Natural killer cell (primary cell): ENCODE data around the gene ZCRB1. TPM values are rescaled to one million over a fixed set of nuclear protein-coding genes. Genes with fewer than 3 reads are reported as not detected.
A peak's percentile ranks its signal among the peaks of the same experiment; 100 is the strongest.

Source experiments
- ATAC-seq, 3 donors: fragments of 150-1000 bp in 2 of 3; fragments of 200-7000 bp in 1 of 3; cut with Tn5 transposase; 1 replicate in 1 of 3; 2 replicates in 2 of 3; pipeline ENCODE4 v1.10.0; 2021; ENCODE audit warnings: mild to moderate bottlenecking in 2 of 3, moderate library complexity in 2 of 3
- DNase-seq, 2 donors: peaks; one replicate each; pipeline versions ENCODE4 v3.0.0 to v3.0.0-alpha.2; 2013 to 2021; ENCODE audit warnings: mixed read lengths in 1 of 2
- H3K27ac ChIP-seq: one replicate; pipeline ENCODE4 v1.5.1; 2013; ENCODE audit warnings: mild to moderate bottlenecking, low read length
- H3K27me3 ChIP-seq: one replicate; pipeline ENCODE4 v1.6.1; 2013; ENCODE audit warnings: low read length; ENCODE audit not compliant: control insufficient read depth, insufficient read depth
- H3K36me3 ChIP-seq: one replicate; pipeline ENCODE4 v1.6.1; 2013; ENCODE audit warnings: low read length; ENCODE audit not compliant: control insufficient read depth, insufficient read depth
- H3K4me1 ChIP-seq: one replicate; pipeline ENCODE4 v1.6.1; 2013; ENCODE audit warnings: low read length; ENCODE audit not compliant: control insufficient read depth, insufficient read depth
- H3K4me3 ChIP-seq: one replicate; pipeline ENCODE4 v1.5.1; 2013; ENCODE audit warnings: low read length
- H3K9me3 ChIP-seq: one replicate; pipeline ENCODE4 v1.6.1; 2013; ENCODE audit warnings: low read length; ENCODE audit not compliant: control insufficient read depth, insufficient read depth
- H3K27ac Mint-ChIP-seq, 2 donors: one replicate each; pipeline ENCODE4 v1.8.0; 2022; ENCODE audit warnings: mild to moderate bottlenecking in 2 of 2, mixed read lengths in 2 of 2, moderate library complexity in 1 of 2
- H3K27me3 Mint-ChIP-seq, 2 donors: one replicate each; pipeline ENCODE4 v1.8.0; 2022; ENCODE audit warnings: low read depth in 2 of 2, mixed read lengths in 2 of 2
- H3K36me3 Mint-ChIP-seq: one replicate; pipeline ENCODE4 v1.8.0; 2022; ENCODE audit warnings: mixed read lengths
- H3K4me1 Mint-ChIP-seq, 2 donors: one replicate each; pipeline ENCODE4 v1.8.0; 2022; ENCODE audit warnings: mixed read lengths in 2 of 2
- H3K4me3 Mint-ChIP-seq: one replicate; pipeline ENCODE4 v1.8.0; 2022; ENCODE audit warnings: mild to moderate bottlenecking, moderate library complexity, mixed read lengths
- H3K9me3 Mint-ChIP-seq, 2 donors: one replicate each; pipeline ENCODE4 v1.8.0; 2022; ENCODE audit warnings: mixed read lengths in 2 of 2
- WGBS: methylation state at CpG from one replicate; pipeline ENCODE4 v1.1.7; 2013; ENCODE audit warnings: missing lambda C conversion rate; ENCODE audit not compliant: insufficient coverage; 5-methylcytosine and 5-hydroxymethylcytosine counted together
- intact Hi-C: fragments of 100-400 bp; cut with micrococcal nuclease; formaldehyde crosslinking; loops from one replicate; pipeline ENCODE4 v1.14.2; 2022
- total RNA-seq, 4 donors: library from RNA; stranded (reverse); fragments of 120-200 nt in 1 of 4; gene quantifications; one replicate each; pipeline versions ENCODE4 v1.2.3 to v1.2.4, GENCODE V29; 2013 to 2022
- TF ChIP-seq, protein P1 (sequence below): fragments of 200-600 bp; IDR thresholded peaks from one replicate; pipeline ENCODE4 v1.8.0; 2022; ENCODE audit warnings: antibody characterized with exemption

Gene ZCRB1
- total RNA-seq, 3 donors from 2014 or later (not counting 1 experiment from before 2014, with no cell fraction given): 28.0 to 35.9 (median 33.8) TPM

DNA sequence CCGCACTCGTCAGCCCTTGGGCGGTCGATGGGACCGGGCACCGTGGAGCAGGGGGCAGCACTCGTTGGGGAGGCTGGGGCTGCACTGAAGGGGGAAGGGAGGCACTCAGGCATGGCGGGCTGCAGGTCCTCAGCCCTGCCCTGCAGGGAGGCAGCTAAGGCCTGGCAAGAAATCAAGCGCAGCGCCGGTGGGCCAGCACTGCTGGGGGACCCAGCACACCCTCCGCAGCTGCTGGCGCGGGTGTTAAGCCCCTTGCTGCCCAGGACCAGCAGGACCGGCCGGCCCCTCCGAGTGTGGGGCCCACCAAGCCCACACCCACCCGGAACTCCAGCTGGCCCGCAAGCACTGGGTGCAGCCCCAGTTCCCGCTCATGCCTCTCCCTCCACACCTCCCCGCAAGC, 52.2 kb downstream of the ZCRB1 start:
- no peak overlapping the region for H3K27ac ChIP-seq
- intact Hi-C loops: no loop called here
- no peak overlapping the region for H3K4me3 Mint-ChIP-seq
- DNase-seq: no peak
- no peak for ATAC-seq
- H3K4me1 Mint-ChIP-seq: peaks cover 0 to 7% of the 10 kb centered on the region in 2 donors
- peaks cover 5 to 7% of the 10 kb centered on the region in 2 donors for H3K27me3 Mint-ChIP-seq
- no peak overlapping the region for H3K4me3 ChIP-seq
- no peaks in the 10 kb centered on the region for H3K9me3 Mint-ChIP-seq
- 96% methylated on average over 21 of the region's 21 CpGs for WGBS
- H3K9me3 ChIP-seq: no peaks in the 10 kb centered on the region
- H3K27ac Mint-ChIP-seq: no peak overlapping the region
- no peaks in the 10 kb centered on the region for H3K27me3 ChIP-seq
- no peaks in the 10 kb centered on the region for H3K4me1 ChIP-seq
- H3K36me3 Mint-ChIP-seq: no peaks in the 10 kb centered on the region
- TF ChIP-seq, protein P1, sequence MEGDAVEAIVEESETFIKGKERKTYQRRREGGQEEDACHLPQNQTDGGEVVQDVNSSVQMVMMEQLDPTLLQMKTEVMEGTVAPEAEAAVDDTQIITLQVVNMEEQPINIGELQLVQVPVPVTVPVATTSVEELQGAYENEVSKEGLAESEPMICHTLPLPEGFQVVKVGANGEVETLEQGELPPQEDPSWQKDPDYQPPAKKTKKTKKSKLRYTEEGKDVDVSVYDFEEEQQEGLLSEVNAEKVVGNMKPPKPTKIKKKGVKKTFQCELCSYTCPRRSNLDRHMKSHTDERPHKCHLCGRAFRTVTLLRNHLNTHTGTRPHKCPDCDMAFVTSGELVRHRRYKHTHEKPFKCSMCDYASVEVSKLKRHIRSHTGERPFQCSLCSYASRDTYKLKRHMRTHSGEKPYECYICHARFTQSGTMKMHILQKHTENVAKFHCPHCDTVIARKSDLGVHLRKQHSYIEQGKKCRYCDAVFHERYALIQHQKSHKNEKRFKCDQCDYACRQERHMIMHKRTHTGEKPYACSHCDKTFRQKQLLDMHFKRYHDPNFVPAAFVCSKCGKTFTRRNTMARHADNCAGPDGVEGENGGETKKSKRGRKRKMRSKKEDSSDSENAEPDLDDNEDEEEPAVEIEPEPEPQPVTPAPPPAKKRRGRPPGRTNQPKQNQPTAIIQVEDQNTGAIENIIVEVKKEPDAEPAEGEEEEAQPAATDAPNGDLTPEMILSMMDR: no peak
- H3K36me3 ChIP-seq: no peaks in the 10 kb centered on the region

DNA sequence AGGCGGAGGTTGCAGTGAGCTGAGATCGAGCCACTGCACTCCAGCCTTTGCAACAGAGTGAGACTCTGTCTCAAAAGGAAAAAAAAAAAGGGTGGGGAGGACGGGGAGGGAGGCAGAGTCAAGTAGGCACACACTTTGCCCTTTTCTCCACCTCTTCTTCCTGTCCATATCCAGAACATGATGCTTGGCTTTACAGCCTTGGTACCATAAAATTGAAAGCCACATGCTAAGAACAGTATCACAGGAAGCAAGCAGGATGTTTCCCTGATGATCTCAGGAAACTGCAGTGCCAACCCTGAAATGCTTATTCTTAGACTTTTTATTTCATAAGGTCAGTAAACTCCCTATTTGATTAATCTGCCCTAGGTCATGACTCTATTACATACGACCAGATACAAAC, 55.3 kb downstream of the ZCRB1 start:
- Histone ChIP-seq H3K4me1 (no peaks in the 10 kb centered on the region), H3K27me3 (no peaks in the 10 kb centered on the region), H3K4me3 (no peak overlapping the region), H3K27ac (no peak overlapping the region), H3K36me3 (no peaks in the 10 kb centered on the region), H3K9me3 (no peaks in the 10 kb centered on the region)
- 57% methylated on average over 4 of the region's 4 CpGs for WGBS
- intact Hi-C loops: no loop called here
- H3K4me1 Mint-ChIP-seq: peaks cover 0 to 7% of the 10 kb centered on the region in 2 donors
- peaks cover 0 to 7% of the 10 kb centered on the region in 2 donors for H3K27me3 Mint-ChIP-seq
- H3K9me3 Mint-ChIP-seq: no peaks in the 10 kb centered on the region
- TF ChIP-seq, protein P1: no peak
- H3K36me3 Mint-ChIP-seq: no peaks in the 10 kb centered on the region
- no peak overlapping the region for H3K4me3 Mint-ChIP-seq
- no peak overlapping the region for H3K27ac Mint-ChIP-seq
- ATAC-seq (peak in 1 of 3 donors; percentile 17), DNase-seq (no peak)

- no peaks in the 10 kb centered on the region for H3K36me3 ChIP-seq
- Mint-ChIP-seq H3K27ac (no peak overlapping the region), H3K4me1 (peaks cover 0 to 7% of the 10 kb centered on the region in 2 donors), H3K36me3 (no peaks in the 10 kb centered on the region), H3K27me3 (peaks cover 5 to 9% of the 10 kb centered on the region in 2 donors), H3K9me3 (no peaks in the 10 kb centered on the region), H3K4me3 (no peak overlapping the region)
- ATAC-seq (no peak), DNase-seq (no peak)
- no peaks in the 10 kb centered on the region for H3K9me3 ChIP-seq
- 91% methylated on average over 15 of the region's 15 CpGs for WGBS
- no peak overlapping the region for H3K4me3 ChIP-seq
- no peaks in the 10 kb centered on the region for H3K27me3 ChIP-seq
- H3K27ac ChIP-seq: no peak overlapping the region
- intact Hi-C loops: no loop called here
- TF ChIP-seq, protein P1: no peak
- H3K4me1 ChIP-seq: no peaks in the 10 kb centered on the region
Observed at GRCh38 chr12:42267413-42268190, 58.3 kb downstream of the ZCRB1 start.
